HCT116 (cell line): ENCODE results near the gene PIEZO2.

Experiments used
- ATF3 ChIP-seq: IDR thresholded peaks from 2 replicates; pipeline ENCODE4 v1.6.1; 2012
- EGR1 ChIP-seq: IDR thresholded peaks from 2 replicates; pipeline ENCODE4 v1.6.1; 2012; ENCODE audit warnings: low read depth
- EZH2 ChIP-seq: fragments of 200-600 bp; sonication (generic); IDR thresholded peaks from 2 replicates; pipeline ENCODE4 v1.6.1; 2017; ENCODE audit warnings: antibody characterized with exemption, mixed run types
- EZH2phosphoT487 ChIP-seq: fragments of 200-600 bp; IDR thresholded peaks from 2 replicates; pipeline ENCODE4 v1.6.1; 2018; ENCODE audit warnings: antibody characterized with exemption, borderline replicate concordance
- JUND ChIP-seq: IDR thresholded peaks from 2 replicates; pipeline ENCODE4 v1.6.1; 2012
- POLR2A ChIP-seq: IDR thresholded peaks from 2 replicates; pipeline ENCODE4 v1.7.0; 2011; ENCODE audit warnings: borderline replicate concordance; ENCODE audit not compliant: insufficient read depth, insufficient read length; ENCODE audit errors: extremely low read depth
- POLR2AphosphoS5 ChIP-seq: IDR thresholded peaks from 2 replicates; pipeline ENCODE4 v1.6.1; 2011; ENCODE audit warnings: mild to moderate bottlenecking, low read depth, low read length, moderate library complexity
- SRF ChIP-seq: IDR thresholded peaks from 2 replicates; pipeline ENCODE4 v1.6.1; 2012; ENCODE audit warnings: low read depth
- TF ChIP-seq, protein P1 (sequence below): IDR thresholded peaks from 2 replicates; pipeline ENCODE4 v1.6.1; 2012
- TF ChIP-seq, protein P2 (sequence below), 3 experiments: fragments of 200-600 bp in 1 of 3; sonication (generic) in 1 of 3; IDR thresholded peaks in 2 of 3; conservative IDR thresholded peaks in 1 of 3; 2 replicates each; pipeline ENCODE4 v1.5.1; 2012 to 2017; ENCODE audit warnings: low read depth in 2 of 3, low read length in 2 of 3, antibody characterized with exemption in 1 of 3, borderline replicate concordance in 1 of 3, control low read depth in 1 of 3, mild to moderate bottlenecking in 1 of 3, mixed read lengths in 1 of 3, mixed run types in 1 of 3, moderate library complexity in 1 of 3; ENCODE audit not compliant: insufficient read depth in 1 of 3

DNA sequence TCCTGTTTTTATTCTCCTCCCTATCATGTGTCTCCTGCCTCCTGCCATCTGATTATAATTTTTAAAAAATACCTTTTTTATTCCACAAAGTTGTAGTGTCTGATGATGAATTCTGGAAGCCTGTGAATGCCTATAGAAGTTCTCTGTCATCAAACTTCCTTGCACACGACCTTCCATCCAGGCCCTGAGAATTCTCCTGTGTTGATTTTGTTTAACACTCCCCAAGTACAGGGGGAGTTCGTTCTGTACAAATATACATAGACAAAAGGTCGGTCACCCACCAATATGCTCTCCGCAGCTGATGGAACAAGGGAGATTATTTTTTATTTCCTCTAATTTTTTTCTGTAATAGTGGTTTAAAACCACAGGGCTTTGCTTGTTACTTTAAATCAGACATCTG lies 232.5 kb downstream of the PIEZO2 start:
- TF ChIP-seq, protein P1, sequence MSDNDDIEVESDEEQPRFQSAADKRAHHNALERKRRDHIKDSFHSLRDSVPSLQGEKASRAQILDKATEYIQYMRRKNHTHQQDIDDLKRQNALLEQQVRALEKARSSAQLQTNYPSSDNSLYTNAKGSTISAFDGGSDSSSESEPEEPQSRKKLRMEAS: no peak
- TF ChIP-seq, protein P2, sequence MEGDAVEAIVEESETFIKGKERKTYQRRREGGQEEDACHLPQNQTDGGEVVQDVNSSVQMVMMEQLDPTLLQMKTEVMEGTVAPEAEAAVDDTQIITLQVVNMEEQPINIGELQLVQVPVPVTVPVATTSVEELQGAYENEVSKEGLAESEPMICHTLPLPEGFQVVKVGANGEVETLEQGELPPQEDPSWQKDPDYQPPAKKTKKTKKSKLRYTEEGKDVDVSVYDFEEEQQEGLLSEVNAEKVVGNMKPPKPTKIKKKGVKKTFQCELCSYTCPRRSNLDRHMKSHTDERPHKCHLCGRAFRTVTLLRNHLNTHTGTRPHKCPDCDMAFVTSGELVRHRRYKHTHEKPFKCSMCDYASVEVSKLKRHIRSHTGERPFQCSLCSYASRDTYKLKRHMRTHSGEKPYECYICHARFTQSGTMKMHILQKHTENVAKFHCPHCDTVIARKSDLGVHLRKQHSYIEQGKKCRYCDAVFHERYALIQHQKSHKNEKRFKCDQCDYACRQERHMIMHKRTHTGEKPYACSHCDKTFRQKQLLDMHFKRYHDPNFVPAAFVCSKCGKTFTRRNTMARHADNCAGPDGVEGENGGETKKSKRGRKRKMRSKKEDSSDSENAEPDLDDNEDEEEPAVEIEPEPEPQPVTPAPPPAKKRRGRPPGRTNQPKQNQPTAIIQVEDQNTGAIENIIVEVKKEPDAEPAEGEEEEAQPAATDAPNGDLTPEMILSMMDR (IDR thresholded peaks at IDR 0.05 in 2 of 3, conservative IDR thresholded peaks at IDR 0.05 in 1 of 3; ENCODE audit: borderline replicate concordance in 1 of 3, insufficient read depth in 1 of 3, low read depth in 2 of 3, low read length in 2 of 3): no peak
- TF ChIP-seq SRF: no peak
- no peak for TF ChIP-seq EGR1
- TF ChIP-seq ATF3: no peak
- no peak for TF ChIP-seq EZH2
- TF ChIP-seq POLR2A: no peak
- TF ChIP-seq EZH2phosphoT487: no peak
- no peak for TF ChIP-seq POLR2AphosphoS5
- no peak for TF ChIP-seq JUND
